ENCODE results near the gene C6orf89. TPM values are rescaled to one million over a fixed set of nuclear protein-coding genes. Genes with fewer than 3 reads are reported as not detected.

C6orf89 gene
- total and polyA plus RNA-seq, 2 of the 13 experiments (the other 11 are each of a cell fraction or from before 2014, with no cell fraction given): 22.1 to 32.2 TPM

DNA sequence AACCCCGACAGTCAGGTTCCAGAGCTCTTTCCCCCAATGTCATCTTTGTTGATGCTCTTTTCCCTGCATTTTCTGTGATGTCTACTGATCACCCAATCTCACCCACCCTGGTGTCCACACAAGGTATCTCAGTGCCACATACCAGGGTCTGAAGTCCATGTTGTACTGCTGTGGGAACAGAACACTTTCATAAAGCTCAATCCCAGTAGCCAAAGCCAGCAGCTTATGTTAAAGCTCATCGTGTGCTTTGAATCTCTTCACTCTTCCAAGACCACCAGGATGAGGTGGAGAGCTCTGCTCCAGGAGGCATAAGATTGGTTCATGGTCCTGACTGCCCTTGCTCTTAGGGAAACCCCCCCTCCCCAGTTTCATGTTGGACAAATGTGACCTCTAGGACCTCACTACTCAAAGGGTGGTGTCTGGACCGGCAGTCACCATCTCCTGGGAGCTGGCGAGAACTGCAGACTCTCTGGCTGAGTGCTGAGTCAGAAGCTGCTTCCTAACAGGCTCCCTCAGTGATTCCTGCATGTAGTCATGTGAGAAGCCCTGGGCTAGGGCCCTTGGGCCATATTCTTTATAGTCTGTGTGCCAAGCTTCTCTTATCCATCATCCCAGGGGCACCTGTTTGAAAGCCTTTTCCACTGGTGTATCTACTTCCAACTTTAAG, 33.1 kb upstream of the C6orf89 start:
- H3K36me3 ChIP-seq (replicated peaks in 1 of 2; ENCODE audit: control insufficient read depth in 1 of 2, insufficient read depth in 2 of 2, low read length in 2 of 2): peaks cover 15 to 44% of the 10 kb centered on the region in 2 experiments
- 0 out of 2 replicates have a peak overlapping the region, but pooled peaks have one; percentile 6 for H3K9ac ChIP-seq (ENCODE audit: insufficient read depth, low read depth, low read length)
- H3K4me1 ChIP-seq (ENCODE audit: insufficient read depth, low read length): peaks cover 35% of the 10 kb centered on the region
- DNase-seq (ENCODE audit: low spot score) (peak; percentile 78), FAIRE-seq (peak; percentile 60), ATAC-seq (peak; percentile 89)
- ChIA-PET CTCF (ENCODE audit: low intra/inter-chr PET ratio, low total read pairs) (interaction anchor here (1.6 to 4.6 kb wide), 4 partner anchors 16 to 87 kb away, joined by 4 to 47 read pairs (median 24); no protein-coding TSS in a partner anchor), POLR2A (interaction anchor here (1.0 to 3.1 kb wide), 6 partner anchors 15 to 40 kb away, joined by 3 to 29 read pairs (median 5); partner anchors contain the start of genes C6orf89 and PPIL1)
- peak overlapping the region; percentile 59 for H3K27ac ChIP-seq (ENCODE audit: extremely low read length, insufficient read depth, low read length)
- H4K20me1 ChIP-seq (ENCODE audit: insufficient read depth, low read length): no peaks in the 10 kb centered on the region
- peak overlapping the region; percentile 44 for H3K4me2 ChIP-seq (ENCODE audit: low read depth, low read length)
- in situ Hi-C loops (cut with HindIII; ENCODE audit: extremely low pct_ligation_motif_present, low pct_unique_long_range_greater_than_20kb) (loop anchor here (5.0 kb wide), 2 partner anchors 40 to 80 kb away; no protein-coding TSS in a partner anchor), intact Hi-C loops (cut with micrococcal nuclease; ENCODE audit: unreplicated experiment) (loop anchor here (10.0 kb wide), 1 partner anchor 228 kb away; no protein-coding TSS in a partner anchor)
- BruUV-seq (replicated peaks): no TSS peak
- H2AFZ ChIP-seq (ENCODE audit: low read length): no peak overlapping the region
- H3K27me3 ChIP-seq (ENCODE audit: control insufficient read depth in 1 of 2, insufficient read depth in 2 of 2, low read length in 2 of 2): no peaks in the 10 kb centered on the region
- WGBS (ENCODE audit: low lambda C conversion rate): 51% methylated on average over 3 of the region's 4 CpGs
- no peaks in the 10 kb centered on the region for H3K9me3 ChIP-seq (ENCODE audit: low read length)
- peaks cover 2% of the 10 kb centered on the region for H3K79me2 ChIP-seq (ENCODE audit: insufficient read depth, low read length)
- H3K4me3 ChIP-seq (replicated peaks in 1 of 3; ENCODE audit: insufficient read depth in 1 of 3, low read depth in 2 of 3, low read length in 3 of 3): no peak overlapping the region
- peak; percentile 39; the same call in 1 of the 2 replicates for TF ChIP-seq MAFF (IDR thresholded peaks at IDR 0.05; ENCODE audit: low read depth, low read length)
- TF ChIP-seq ZFP36L1 (CRISPR knock-in tag; IDR thresholded peaks at IDR 0.05): peak; percentile 70; the same call in 1 of the 2 replicates
- TF ChIP-seq HDAC6 (IDR thresholded peaks at IDR 0.05; ENCODE audit: low read depth, low read length): no peak
- no peak for TF ChIP-seq PCBP1 (IDR thresholded peaks at IDR 0.05; ENCODE audit: borderline replicate concordance, low read depth, low read length)
- TF ChIP-seq ZBTB8A (CRISPR knock-in tag; IDR thresholded peaks at IDR 0.05; ENCODE audit: borderline replicate concordance, low read depth): no peak
- peak; percentile 38; the same call in 1 of the 2 replicates for TF ChIP-seq ZNF501 (CRISPR knock-in tag; IDR thresholded peaks at IDR 0.05)
- TF ChIP-seq CCAR2 (optimal IDR thresholded peaks at IDR 0.05; ENCODE audit: low read depth, low read length): no peak
- TF ChIP-seq GFI1 (CRISPR knock-in tag; IDR thresholded peaks at IDR 0.05; ENCODE audit: borderline replicate concordance): no peak
- TF ChIP-seq HMGA1 (CRISPR knock-in tag; conservative IDR thresholded peaks at IDR 0.05): no peak
- TF ChIP-seq POLR2G (IDR thresholded peaks at IDR 0.05; ENCODE audit: low read depth, low read length): 0 out of 2 replicates have a peak, but pooled peaks have one; percentile 23
- TF ChIP-seq HNF4G (IDR thresholded peaks at IDR 0.05; ENCODE audit: borderline replicate concordance, low read depth, low read length): peak; percentile 31; the same call in 1 of the 2 replicates
- TF ChIP-seq HNF4G (CRISPR knock-in tag; IDR thresholded peaks at IDR 0.05; ENCODE audit: borderline replicate concordance, low read depth): no peak
- TF ChIP-seq ZFP82 (CRISPR knock-in tag; IDR thresholded peaks at IDR 0.05; ENCODE audit: borderline replicate concordance): no peak
- TF ChIP-seq POLR2A (IDR thresholded peaks at IDR 0.05; ENCODE audit: insufficient read depth in 1 of 2, low read depth in 2 of 2, low read length in 2 of 2): peak in 1 of 2 experiments; percentile 12; a peak in 1 of 4 replicates
- TF ChIP-seq, protein P1, sequence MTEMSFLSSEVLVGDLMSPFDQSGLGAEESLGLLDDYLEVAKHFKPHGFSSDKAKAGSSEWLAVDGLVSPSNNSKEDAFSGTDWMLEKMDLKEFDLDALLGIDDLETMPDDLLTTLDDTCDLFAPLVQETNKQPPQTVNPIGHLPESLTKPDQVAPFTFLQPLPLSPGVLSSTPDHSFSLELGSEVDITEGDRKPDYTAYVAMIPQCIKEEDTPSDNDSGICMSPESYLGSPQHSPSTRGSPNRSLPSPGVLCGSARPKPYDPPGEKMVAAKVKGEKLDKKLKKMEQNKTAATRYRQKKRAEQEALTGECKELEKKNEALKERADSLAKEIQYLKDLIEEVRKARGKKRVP (CRISPR knock-in tag; IDR thresholded peaks at IDR 0.05): no peak
- no peak for TF ChIP-seq ZNF460 (CRISPR knock-in tag; IDR thresholded peaks at IDR 0.05; ENCODE audit: borderline replicate concordance)
- TF ChIP-seq SRY (CRISPR knock-in tag; IDR thresholded peaks at IDR 0.05): no peak
- TF ChIP-seq, protein P2, sequence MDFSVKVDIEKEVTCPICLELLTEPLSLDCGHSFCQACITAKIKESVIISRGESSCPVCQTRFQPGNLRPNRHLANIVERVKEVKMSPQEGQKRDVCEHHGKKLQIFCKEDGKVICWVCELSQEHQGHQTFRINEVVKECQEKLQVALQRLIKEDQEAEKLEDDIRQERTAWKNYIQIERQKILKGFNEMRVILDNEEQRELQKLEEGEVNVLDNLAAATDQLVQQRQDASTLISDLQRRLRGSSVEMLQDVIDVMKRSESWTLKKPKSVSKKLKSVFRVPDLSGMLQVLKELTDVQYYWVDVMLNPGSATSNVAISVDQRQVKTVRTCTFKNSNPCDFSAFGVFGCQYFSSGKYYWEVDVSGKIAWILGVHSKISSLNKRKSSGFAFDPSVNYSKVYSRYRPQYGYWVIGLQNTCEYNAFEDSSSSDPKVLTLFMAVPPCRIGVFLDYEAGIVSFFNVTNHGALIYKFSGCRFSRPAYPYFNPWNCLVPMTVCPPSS (IDR thresholded peaks at IDR 0.05): no peak
- TF ChIP-seq, protein P3, sequence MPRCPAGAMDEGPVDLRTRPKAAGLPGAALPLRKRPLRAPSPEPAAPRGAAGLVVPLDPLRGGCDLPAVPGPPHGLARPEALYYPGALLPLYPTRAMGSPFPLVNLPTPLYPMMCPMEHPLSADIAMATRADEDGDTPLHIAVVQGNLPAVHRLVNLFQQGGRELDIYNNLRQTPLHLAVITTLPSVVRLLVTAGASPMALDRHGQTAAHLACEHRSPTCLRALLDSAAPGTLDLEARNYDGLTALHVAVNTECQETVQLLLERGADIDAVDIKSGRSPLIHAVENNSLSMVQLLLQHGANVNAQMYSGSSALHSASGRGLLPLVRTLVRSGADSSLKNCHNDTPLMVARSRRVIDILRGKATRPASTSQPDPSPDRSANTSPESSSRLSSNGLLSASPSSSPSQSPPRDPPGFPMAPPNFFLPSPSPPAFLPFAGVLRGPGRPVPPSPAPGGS (CRISPR knock-in tag; IDR thresholded peaks at IDR 0.05): no peak
- TF ChIP-seq CENPX (CRISPR knock-in tag; IDR thresholded peaks at IDR 0.05): no peak
- TF ChIP-seq MEF2D (CRISPR knock-in tag; IDR thresholded peaks at IDR 0.05): no peak
- no peak for TF ChIP-seq EZH2 (conservative IDR thresholded peaks at IDR 0.05; ENCODE audit: low read depth, low read length)

All from HepG2 (cell line).